ENCODE measurements around the gene COL5A3. TPM values are rescaled to one million over a fixed set of nuclear protein-coding genes. Genes with fewer than 3 reads are reported as not detected.

Gene COL5A3
- total RNA-seq, 1 experiment from 2014 or later: 0.18 TPM

Small RNA genes within 50 kb of the gene (microRNA-seq; reads per million reads assigned to microRNA genes)
- gene MIR5589 (ENCODE audit: unreplicated experiment): not detected

Other genes starting within 250 kb of the COL5A3 start
- 10.2 TPM for gene ZNF846, start 241.8 kb downstream of the COL5A3 start, total RNA-seq (2021; ENCODE audit: unreplicated experiment)
- gene FBXL12, start 191.4 kb downstream of the COL5A3 start, total RNA-seq (2021; ENCODE audit: unreplicated experiment): 29.2 TPM
- 379 TPM for gene UBL5, start 182.6 kb downstream of the COL5A3 start, total RNA-seq (2021; ENCODE audit: unreplicated experiment)
- 102 TPM for gene PIN1, start 175.2 kb downstream of the COL5A3 start, total RNA-seq (2021; ENCODE audit: unreplicated experiment)
- 9.7 TPM for gene OLFM2, start 74.0 kb downstream of the COL5A3 start, total RNA-seq (2021; ENCODE audit: unreplicated experiment)
- not detected for gene RDH8, start 3.0 kb upstream of the COL5A3 start, total RNA-seq (2021; ENCODE audit: unreplicated experiment)
- gene SHFL, start 75.8 kb upstream of the COL5A3 start, total RNA-seq (2021; ENCODE audit: unreplicated experiment): 17.4 TPM
- 0.74 TPM for gene ANGPTL6, start 92.2 kb upstream of the COL5A3 start, total RNA-seq (2021; ENCODE audit: unreplicated experiment)
- gene PPAN, start 95.9 kb upstream of the COL5A3 start, total RNA-seq (2021; ENCODE audit: unreplicated experiment): 63.3 TPM
- 12.5 TPM for gene P2RY11, start 101.2 kb upstream of the COL5A3 start, total RNA-seq (2021; ENCODE audit: unreplicated experiment)
- gene EIF3G, start 109.4 kb upstream of the COL5A3 start, total RNA-seq (2021; ENCODE audit: unreplicated experiment): 233 TPM
- 168 TPM for gene DNMT1, start 184.4 kb upstream of the COL5A3 start, total RNA-seq (2021; ENCODE audit: unreplicated experiment)
- 2.9 TPM for gene S1PR2, start 220.8 kb upstream of the COL5A3 start, total RNA-seq (2021; ENCODE audit: unreplicated experiment)
- 62.8 TPM for gene MRPL4, start 241.7 kb upstream of the COL5A3 start, total RNA-seq (2021; ENCODE audit: unreplicated experiment)

Data from Panc1 (cell line).